GM18517 (cell line): ENCODE data around the gene NR3C1.

Experiments used
- ATAC-seq: cut with Tn5 transposase; IDR thresholded peaks from one replicate; pipeline ENCODE4 v1.9.1; 2021; ENCODE audit warnings: mild to moderate bottlenecking, moderate library complexity; ENCODE audit not compliant: unreplicated experiment

NR3C1 gene

GRCh38 chr5:143403593-143404415 lies at the start of gene NR3C1:
Gene NR3C1 (minus strand): TSS chr5:143403686. CDS start chr5:143400839, 2,847 bp downstream.
- peak; percentile 47 for ATAC-seq

- ATAC-seq = no peak
Observed at GRCh38 chr5:143449772-143450171, 46.3 kb upstream of the NR3C1 start.

- ATAC-seq = no peak
Observed at GRCh38 chr5:143448518-143448917, 45.0 kb upstream of the NR3C1 start.

GRCh38 chr5:143447983-143448382 lies 44.5 kb upstream of the NR3C1 start:
- ATAC-seq = no peak

GRCh38 chr5:143446535-143447226 lies 43.2 kb upstream of the NR3C1 start:
- no peak for ATAC-seq

GRCh38 chr5:143445776-143446175 lies 42.3 kb upstream of the NR3C1 start:
- no peak for ATAC-seq

GRCh38 chr5:143443330-143443729 lies 39.8 kb upstream of the NR3C1 start:
- ATAC-seq = no peak

- ATAC-seq = no peak
Observed at GRCh38 chr5:143442385-143442784, 38.9 kb upstream of the NR3C1 start.

GRCh38 chr5:143440448-143441115 lies 37.1 kb upstream of the NR3C1 start:
- ATAC-seq = no peak

- no peak for ATAC-seq
Observed at GRCh38 chr5:143437666-143438273, 34.3 kb upstream of the NR3C1 start.

GRCh38 chr5:143436871-143437270 lies 33.4 kb upstream of the NR3C1 start:
- no peak for ATAC-seq

- ATAC-seq = peak; percentile 97
Observed at GRCh38 chr5:143435210-143435657, 31.7 kb upstream of the NR3C1 start.

- ATAC-seq = peak; percentile 21
Observed at GRCh38 chr5:143434261-143435209, 31.0 kb upstream of the NR3C1 start.

GRCh38 chr5:143433670-143434069 lies 30.2 kb upstream of the NR3C1 start:
- ATAC-seq = no peak

GRCh38 chr5:143432658-143433239 lies 29.3 kb upstream of the NR3C1 start:
- no peak for ATAC-seq

- no peak for ATAC-seq
Observed at GRCh38 chr5:143431789-143432188, 28.3 kb upstream of the NR3C1 start.

GRCh38 chr5:143428738-143429420 lies 25.4 kb upstream of the NR3C1 start:
- ATAC-seq = no peak

- ATAC-seq = no peak
Observed at GRCh38 chr5:143428155-143428554, 24.7 kb upstream of the NR3C1 start.

GRCh38 chr5:143427122-143427735 lies 23.7 kb upstream of the NR3C1 start:
- peak; percentile 36 for ATAC-seq
